Activated CD4-positive, alpha-beta T cell treated with anti-CD3 and anti-CD28 coated beads, Interleukin-2, amount 50 U/mL, for 48 hours (primary cell): Measurements from ENCODE around the gene FGF14.

ENCODE experiments used
- DNase-seq, 2 experiments: peaks; one replicate each; pipeline ENCODE4 v3.0.0-alpha.2; 2020

FGF14 gene

GRCh38 chr13:101703081-101703480, 698.8 kb downstream of the FGF14 start:
- DNase-seq = no peak

- no peak for DNase-seq
Observed at GRCh38 chr13:101700598-101700997, 701.2 kb downstream of the FGF14 start.

- no peak for DNase-seq
Observed at GRCh38 chr13:101698400-101698799, 703.4 kb downstream of the FGF14 start.

GRCh38 chr13:101697745-101698144, 704.1 kb downstream of the FGF14 start:
- DNase-seq = no peak

GRCh38 chr13:101695870-101696516, 705.9 kb downstream of the FGF14 start:
- DNase-seq = no peak

GRCh38 chr13:101691341-101691860, 710.4 kb downstream of the FGF14 start:
- no peak for DNase-seq

- no peak for DNase-seq
Observed at GRCh38 chr13:101690871-101691270, 711.0 kb downstream of the FGF14 start.

- DNase-seq = no peak
Observed at GRCh38 chr13:101686003-101686402, 715.8 kb downstream of the FGF14 start.

GRCh38 chr13:101681834-101682233, 720.0 kb downstream of the FGF14 start:
- DNase-seq = no peak

GRCh38 chr13:101673360-101674105, 728.3 kb downstream of the FGF14 start:
- DNase-seq = no peak

- DNase-seq = no peak
Observed at GRCh38 chr13:101661839-101662238, 740.0 kb downstream of the FGF14 start.
